Measurements from ENCODE around the gene KCNK13.
"Not testable (repeated sequence)": the region's sequence is repeated elsewhere in the genome, so short reads cannot be mapped to it uniquely, and the experiment has no call there.

KCNK13 gene

DNA sequence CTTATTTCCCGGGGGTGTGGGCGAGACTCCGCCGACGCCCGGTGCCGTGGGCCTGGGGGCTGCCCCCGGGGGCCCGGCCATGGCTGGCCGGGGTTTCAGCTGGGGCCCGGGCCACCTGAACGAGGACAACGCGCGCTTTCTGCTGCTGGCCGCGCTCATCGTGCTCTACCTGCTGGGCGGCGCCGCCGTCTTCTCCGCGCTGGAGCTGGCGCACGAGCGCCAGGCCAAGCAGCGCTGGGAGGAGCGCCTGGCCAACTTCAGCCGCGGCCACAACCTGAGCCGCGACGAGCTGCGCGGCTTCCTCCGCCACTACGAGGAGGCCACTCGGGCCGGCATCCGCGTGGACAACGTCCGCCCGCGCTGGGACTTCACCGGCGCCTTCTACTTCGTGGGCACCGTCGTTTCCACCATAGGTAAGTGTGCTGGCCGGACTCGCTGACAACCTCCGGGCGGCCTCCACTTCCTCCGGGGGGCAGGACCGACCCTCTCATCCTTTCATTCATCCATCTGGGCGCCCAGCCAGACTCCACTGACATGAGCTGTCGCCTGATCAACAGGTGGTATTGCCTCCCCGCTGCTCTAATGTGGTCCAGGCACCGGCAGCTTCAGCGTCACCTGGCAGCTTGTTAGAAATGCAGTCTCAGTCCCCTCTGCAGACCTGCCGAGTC, 467 bp downstream of the KCNK13 start:
- DNase-seq = no peak

DNA sequence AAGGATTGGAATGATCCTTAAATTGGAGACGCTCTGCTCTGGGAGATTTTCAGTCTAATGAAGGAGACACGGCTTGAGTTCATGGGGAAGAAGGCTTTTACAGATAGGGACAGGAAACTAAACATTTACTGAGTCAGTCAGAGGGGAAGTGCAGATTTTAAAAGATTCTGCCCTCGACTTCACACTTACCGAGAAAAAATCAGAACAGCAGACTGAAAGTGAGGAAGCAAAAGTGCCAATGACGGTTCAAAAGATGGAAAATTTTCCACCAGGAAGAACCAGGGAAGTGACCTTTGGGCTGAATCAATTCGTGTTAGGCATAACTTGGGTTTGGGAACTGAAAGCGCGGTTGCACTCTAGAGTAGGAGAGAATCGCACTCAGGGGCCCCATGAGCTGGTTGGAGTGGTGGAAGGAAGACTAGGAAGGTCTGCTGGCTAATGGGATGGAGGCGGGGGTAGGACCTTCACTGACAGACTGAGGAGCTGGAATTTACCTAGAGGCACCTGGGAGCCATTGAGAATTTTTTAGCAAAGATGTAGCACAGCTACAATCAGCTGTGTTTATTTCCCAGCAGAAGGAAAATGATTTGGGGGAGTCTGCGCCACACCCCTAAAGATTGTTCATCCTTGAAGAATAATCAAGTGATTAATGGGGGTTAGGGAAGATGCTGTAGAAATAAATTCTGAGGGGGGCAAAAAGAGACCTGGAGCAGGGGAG, 1.2 kb downstream of the KCNK13 start:
- DNase-seq = no peak

- DNase-seq = no peak
Observed at GRCh38 chr14:90072350-90072749, 10.6 kb downstream of the KCNK13 start.

- DNase-seq = no peak
Observed at GRCh38 chr14:90079576-90079975, 17.8 kb downstream of the KCNK13 start.

- DNase-seq = no peak
Observed at GRCh38 chr14:90087433-90087832, 25.6 kb downstream of the KCNK13 start.

DNA sequence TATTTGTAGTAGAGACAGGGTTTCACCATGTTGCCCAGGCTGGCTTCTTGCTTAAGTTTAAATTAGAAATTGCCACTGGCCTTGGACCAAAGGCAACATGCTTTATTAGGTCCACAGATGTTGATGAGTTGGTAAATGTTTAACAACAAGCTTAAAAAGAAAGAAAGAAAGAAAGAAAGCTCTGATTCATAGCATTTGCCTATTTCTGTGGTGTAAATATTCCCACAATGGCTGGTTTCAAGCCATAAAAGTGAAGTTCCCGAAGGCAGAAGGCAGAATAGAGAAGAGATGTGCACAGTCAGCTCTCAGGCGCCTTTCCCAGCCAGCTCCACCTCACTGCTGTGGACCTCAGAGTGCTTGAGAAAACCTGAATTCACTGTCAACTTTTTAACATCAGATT, 26.4 kb downstream of the KCNK13 start:
- no peak for DNase-seq

GRCh38 chr14:90089486-90089885, 27.7 kb downstream of the KCNK13 start:
- DNase-seq = not testable (repeated sequence)

GRCh38 chr14:90091393-90091792, 29.6 kb downstream of the KCNK13 start:
- no peak for DNase-seq

DNA sequence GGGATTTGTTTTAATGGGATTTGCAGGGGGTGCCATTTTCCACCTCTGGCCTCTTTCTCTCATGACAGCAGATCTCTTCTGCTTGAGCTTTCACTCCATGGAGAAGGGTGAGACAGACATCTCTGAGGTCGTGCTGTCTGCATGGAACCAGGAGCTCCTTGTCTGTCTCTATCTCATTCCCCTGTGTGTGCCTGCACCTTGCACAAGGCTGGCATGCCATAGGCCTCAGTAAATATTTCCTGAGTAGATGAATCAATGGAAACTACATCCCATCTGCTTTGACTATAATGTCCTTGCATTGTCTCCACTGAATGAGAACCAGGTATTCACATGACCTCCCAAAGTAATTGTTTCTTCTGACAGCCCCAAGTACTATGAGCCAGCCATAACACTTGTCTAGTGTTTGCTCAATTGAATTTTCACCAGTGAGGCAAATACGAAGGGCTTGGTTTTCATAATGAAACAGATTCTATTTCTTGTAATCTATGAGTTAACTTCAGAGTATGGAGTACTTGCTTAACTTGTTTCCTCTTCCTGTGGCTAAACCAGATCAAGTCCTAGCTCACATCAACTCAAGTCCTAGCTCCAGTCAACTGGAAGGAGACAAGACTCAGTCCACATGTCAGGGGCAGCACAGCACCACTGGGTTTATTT, 32.3 kb downstream of the KCNK13 start:
- DNase-seq = peak; percentile 64

DNA sequence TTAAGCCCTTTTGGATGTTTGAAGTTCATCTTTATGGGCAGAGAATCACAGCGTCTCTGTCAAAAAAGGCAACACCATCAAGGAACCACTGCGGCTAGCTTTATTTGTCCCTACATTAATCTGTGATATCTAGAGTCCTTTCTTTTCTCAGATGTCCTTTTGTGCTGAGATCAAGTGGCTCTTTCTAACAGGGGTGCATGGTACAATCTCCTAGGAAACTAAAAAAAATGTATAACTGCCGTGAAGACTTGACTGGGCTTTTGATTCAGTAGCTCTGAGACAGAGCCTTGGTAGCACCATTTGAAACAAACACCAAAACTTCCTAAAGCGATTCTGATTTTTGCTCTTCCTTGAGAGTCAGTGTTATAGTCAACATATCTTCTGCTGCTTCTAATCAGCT, 33.3 kb downstream of the KCNK13 start:
- DNase-seq = no peak

DNA sequence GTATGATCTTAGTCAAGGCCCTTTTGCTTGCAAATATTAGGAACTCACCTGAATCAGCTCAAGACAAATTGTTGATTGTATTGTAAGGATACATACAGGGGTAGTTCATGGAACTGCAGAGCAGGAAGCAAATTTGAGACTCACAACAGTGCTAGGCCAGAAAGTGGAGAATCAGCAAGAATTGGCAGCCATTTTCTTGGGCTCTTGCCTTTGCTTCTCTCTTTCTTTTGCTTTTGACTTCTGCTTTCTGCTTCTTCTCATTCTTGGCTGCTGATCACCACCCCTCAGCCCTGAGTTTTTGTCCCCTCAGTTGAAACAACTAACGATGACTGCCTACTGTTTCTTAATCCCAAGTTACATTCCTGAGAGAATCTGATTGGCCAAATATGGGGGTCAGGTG, 34.8 kb downstream of the KCNK13 start:
- no peak for DNase-seq

- DNase-seq = no peak
Observed at GRCh38 chr14:90103808-90104207, 42.0 kb downstream of the KCNK13 start.

DNA sequence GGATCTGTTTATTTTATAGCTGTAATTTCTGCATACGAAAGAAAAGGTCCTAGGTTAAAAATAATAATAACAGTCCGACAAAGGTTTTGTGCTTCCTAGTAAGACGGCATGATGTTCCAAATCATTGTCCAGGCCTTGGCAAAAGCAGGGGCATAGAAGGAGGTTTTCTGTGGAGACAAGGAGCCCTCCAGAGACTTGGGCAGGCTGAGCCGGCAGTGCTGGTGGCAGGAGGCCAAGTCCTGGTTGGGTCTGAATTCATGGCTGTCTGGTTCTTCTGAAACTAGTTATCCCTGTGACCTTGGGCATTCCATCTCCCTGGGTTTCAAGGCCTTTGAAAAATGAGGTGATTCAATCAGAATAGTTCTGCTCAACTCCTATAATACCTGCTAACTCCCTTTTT, 44.0 kb downstream of the KCNK13 start:
- no peak for DNase-seq

GRCh38 chr14:90107789-90108188, 46.0 kb downstream of the KCNK13 start:
- DNase-seq = no peak

DNA sequence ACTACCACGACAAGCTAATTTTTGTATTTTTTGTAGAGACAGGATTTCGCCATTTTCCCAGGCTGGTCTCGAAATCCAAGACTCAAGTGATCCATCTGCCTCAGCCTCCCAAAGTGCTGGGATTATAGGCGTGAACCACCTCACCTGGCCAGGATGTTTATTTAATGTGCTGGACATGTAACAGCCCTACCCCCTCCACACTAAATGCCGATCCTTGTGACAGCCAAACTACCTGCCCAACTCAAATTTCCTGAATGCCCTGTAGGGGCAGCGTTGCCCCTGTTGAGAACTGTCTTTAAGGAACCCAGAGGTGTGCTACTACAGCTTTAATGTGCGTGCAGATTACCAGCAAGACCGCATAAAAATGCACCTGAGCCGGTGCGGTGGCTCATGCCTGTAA, 48.1 kb downstream of the KCNK13 start:
- DNase-seq = no peak

DNA sequence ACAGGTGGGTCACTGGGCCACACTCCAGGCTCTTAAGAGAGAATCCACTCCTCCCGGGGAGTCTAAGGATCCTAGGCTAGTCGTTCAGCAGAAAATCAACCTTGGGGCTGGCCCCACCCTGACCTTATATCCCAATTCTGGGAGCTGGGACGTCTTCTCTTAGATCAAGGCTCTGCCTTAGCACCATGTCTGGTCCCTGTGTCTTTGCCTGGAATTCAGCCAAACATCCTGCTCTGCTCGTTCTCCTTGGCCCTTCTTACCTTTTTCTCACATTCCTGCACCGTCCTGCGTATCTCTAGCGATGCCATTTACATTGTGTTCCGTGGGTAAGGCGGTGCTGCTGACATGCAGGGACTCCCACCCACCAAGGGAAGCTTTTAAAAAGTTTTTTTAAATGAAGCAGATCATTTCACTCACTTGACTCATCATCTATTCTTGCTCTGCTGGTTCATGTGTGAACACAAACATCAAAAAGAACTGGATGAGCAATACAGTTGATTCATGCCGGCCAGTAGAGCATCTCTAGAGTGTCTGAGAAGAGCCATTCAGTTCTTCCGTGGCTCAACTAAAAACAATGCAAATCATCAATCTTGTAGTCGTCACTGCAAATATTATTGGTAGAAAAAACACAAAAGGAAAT, 50.2 kb downstream of the KCNK13 start:
- no peak for DNase-seq

- no peak for DNase-seq
Observed at GRCh38 chr14:90114554-90114953, 52.8 kb downstream of the KCNK13 start.

GRCh38 chr14:90115780-90116179, 54.0 kb downstream of the KCNK13 start:
- DNase-seq = no peak

DNA sequence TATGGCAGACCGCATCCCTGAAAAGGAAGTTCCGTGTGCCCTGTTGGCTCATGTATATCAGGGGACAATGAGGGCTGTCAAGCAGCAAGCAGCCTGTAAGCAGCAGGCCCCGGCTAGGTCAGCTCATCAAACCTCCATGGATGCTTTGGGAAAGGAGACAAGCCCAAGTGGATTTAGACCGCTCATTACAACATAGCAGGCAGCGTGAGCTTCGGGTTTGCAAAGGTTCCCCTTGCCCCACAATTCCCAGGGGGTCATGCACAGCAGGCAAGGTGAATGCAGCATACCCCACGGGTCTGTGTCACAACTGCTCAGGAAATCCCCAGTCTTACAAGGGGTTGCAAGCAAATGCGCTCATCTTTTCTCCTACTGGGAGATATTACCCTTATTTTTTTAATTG, 54.6 kb downstream of the KCNK13 start:
- no peak for DNase-seq

- DNase-seq = no peak
Observed at GRCh38 chr14:90118027-90118426, 56.2 kb downstream of the KCNK13 start.

DNA sequence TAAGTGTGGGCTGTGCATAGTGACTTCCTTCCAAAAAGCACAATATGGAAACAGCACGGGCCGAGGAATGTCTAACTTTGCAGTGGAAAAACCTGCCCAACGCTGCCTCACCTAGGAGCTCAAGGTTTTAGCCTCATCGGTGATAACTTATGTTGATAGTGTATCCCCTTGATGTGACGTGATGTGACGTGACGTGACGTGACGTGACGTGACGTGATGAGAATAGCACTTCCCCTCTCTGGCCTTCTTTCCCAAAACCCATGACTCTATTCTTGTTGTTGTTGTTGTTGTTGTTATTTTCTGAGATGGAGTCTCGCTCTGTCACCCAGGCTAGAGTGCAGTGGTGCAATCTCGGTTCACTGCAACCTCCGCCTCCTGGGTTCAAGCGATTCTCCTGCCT, 64.5 kb downstream of the KCNK13 start:
- DNase-seq = no peak

DNA sequence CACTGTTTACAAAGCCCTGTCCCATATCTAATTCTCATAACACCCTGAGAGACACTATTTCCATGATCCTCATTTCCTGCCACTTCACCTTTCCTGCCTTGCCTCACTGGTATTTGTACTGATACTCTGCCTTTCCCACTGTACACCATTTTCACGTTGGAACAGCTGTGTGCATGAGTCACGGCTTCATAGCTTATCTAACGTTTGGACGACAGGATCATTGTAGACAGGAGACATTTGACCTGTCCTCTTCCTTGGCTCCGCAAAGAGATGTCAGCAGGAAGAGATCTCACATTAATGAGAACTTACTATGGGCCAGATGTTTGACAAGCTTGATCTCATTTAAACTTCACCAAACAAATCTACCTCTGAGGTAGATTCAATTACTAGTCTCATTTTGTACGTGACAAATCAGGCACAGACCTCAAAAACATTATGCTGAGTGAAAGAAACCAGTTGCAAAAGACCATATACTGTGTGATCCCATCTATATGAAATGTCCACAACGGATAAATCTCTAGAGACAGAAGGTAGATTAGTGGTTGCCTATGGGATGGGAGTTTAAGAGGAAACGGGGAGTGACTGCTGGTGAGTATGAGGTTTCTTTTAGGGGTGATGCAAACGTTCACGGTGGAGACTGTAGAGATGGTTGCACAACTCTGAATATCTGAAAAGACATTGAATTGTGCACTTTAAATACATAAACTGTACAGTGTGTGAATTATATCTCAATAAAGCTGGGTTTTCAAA, 71.2 kb downstream of the KCNK13 start:
- DNase-seq = no peak

DNA sequence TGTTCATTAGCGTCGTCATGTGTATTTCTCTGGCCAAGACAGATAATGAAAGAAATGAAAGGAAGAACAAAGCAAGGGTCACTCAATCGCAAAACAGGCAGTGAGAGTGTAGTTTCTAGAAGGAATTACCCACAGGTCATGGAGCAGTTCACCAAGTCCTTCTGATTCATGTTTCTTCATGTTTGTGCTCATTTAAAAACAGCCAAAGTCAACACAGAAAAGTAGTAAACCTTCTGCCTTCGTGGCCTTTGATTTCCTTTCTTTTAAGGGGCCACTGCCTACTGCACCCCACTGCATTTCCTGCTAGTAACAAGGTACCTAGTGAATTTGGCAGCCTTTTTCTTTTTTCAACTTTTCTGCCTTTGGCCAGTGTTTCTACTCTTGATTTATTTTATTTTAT, 75.1 kb downstream of the KCNK13 start:
- no peak for DNase-seq
